Measurements from ENCODE around the gene CCND2. TPM values are rescaled to one million over a fixed set of nuclear protein-coding genes. Genes with fewer than 3 reads are reported as not detected.
"Not testable (repeated sequence)": the region's sequence is repeated elsewhere in the genome, so short reads cannot be mapped to it uniquely, and the experiment has no call there.

Gene CCND2
- total RNA-seq, 2 experiments from 2014 or later, result 572 to 592 TPM

GRCh38 chr12:4242595-4242994, 31.0 kb upstream of the CCND2 start:
- no peak for DNase-seq
- CTCF ChIA-PET, result interaction anchor here (0.6 kb wide), 1 partner anchor 77 kb away, joined by 3 read pairs; no protein-coding TSS in a partner anchor
- H3K27me3 Mint-ChIP-seq (ENCODE audit: low read depth), result peaks cover 8% of the 10 kb centered on the region

GRCh38 chr12:4243091-4243490, 30.5 kb upstream of the CCND2 start:
- CTCF ChIA-PET, result interaction anchor here (0.6 kb wide), 1 partner anchor 78 kb away, joined by 3 read pairs; no protein-coding TSS in a partner anchor
- peaks cover 9% of the 10 kb centered on the region for H3K36me3 Mint-ChIP-seq (ENCODE audit: low read depth)
- peak overlapping the region; percentile 48 for H3K27ac Mint-ChIP-seq
- DNase-seq (no peak), ATAC-seq (no peak)
- POLR2A ChIA-PET, result no interaction called here
- H3K9me3 Mint-ChIP-seq (ENCODE audit: insufficient read depth), result peaks cover 16% of the 10 kb centered on the region
- H3K4me1 Mint-ChIP-seq (ENCODE audit: low read depth), result peaks cover 29% of the 10 kb centered on the region
- H3K4me3 Mint-ChIP-seq, result no peak overlapping the region
- H3K27me3 Mint-ChIP-seq (ENCODE audit: low read depth), result peaks cover 8% of the 10 kb centered on the region

More at GRCh38 chr12:4242595-4242994, 31.0 kb upstream of the CCND2 start:
- Mint-ChIP-seq H3K9me3 (ENCODE audit: insufficient read depth) (peaks cover 21% of the 10 kb centered on the region), H3K27ac (no peak overlapping the region), H3K36me3 (ENCODE audit: low read depth) (peaks cover 12% of the 10 kb centered on the region), H3K4me1 (ENCODE audit: low read depth) (peaks cover 29% of the 10 kb centered on the region), H3K4me3 (no peak overlapping the region)
- POLR2A ChIA-PET, result interaction anchor here (0.9 kb wide), 1 partner anchor 26 kb away, joined by 3 read pairs; no protein-coding TSS in a partner anchor
- no peak for ATAC-seq

- ATAC-seq; H3K4me3 Mint-ChIP-seq; H3K27me3 Mint-ChIP-seq (ENCODE audit: low read depth); CTCF ChIA-PET; DNase-seq; H3K36me3 Mint-ChIP-seq (ENCODE audit: low read depth); POLR2A ChIA-PET: not testable (repeated sequence)
- H3K4me1 Mint-ChIP-seq (ENCODE audit: low read depth), result peaks cover 29% of the 10 kb centered on the region
- H3K27ac Mint-ChIP-seq, result peak overlapping the region; percentile 48
- H3K9me3 Mint-ChIP-seq (ENCODE audit: insufficient read depth), result peaks cover 11% of the 10 kb centered on the region
These were observed 30.0 kb upstream of the CCND2 start for GRCh38 chr12:4243491-4244100.

- peak overlapping the region; percentile 29 for H3K27ac Mint-ChIP-seq
- ChIA-PET POLR2A (no interaction called here), CTCF (no interaction called here)
- H3K36me3 Mint-ChIP-seq (ENCODE audit: low read depth), result no peaks in the 10 kb centered on the region
- ATAC-seq, result no peak
- no peaks in the 10 kb centered on the region for H3K9me3 Mint-ChIP-seq (ENCODE audit: insufficient read depth)
- H3K4me3 Mint-ChIP-seq, result no peak overlapping the region
- no peak for DNase-seq
- peaks cover 8% of the 10 kb centered on the region for H3K27me3 Mint-ChIP-seq (ENCODE audit: low read depth)
- peaks cover 26% of the 10 kb centered on the region for H3K4me1 Mint-ChIP-seq (ENCODE audit: low read depth)
These were observed 28.7 kb upstream of the CCND2 start for GRCh38 chr12:4244868-4245267.

DNA sequence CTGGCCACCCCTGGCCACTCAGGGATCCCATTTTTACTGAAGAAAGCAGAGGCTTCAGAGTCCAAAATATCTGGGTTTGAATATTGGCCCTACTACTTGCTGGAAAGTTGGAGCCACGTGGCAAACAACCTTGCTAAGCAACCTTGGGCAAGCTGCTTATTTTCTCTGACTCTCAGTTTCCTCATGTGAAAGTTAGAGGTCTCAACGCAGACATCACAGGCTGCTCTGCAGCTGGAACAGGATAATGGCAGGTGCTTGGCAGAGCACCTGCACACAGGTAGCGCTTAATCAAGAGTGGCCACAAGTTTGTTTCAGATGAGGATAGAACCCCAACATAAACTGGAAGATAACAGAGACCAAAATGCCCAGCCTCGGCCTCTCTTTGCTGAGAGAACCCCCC, 28.1 kb upstream of the CCND2 start:
- CTCF ChIA-PET, result no interaction called here
- no peaks in the 10 kb centered on the region for H3K9me3 Mint-ChIP-seq (ENCODE audit: insufficient read depth)
- peaks cover 23% of the 10 kb centered on the region for H3K4me1 Mint-ChIP-seq (ENCODE audit: low read depth)
- POLR2A ChIA-PET, result no interaction called here
- ATAC-seq (no peak), DNase-seq (no peak)
- peaks cover 8% of the 10 kb centered on the region for H3K27me3 Mint-ChIP-seq (ENCODE audit: low read depth)
- no peak overlapping the region for H3K4me3 Mint-ChIP-seq
- no peaks in the 10 kb centered on the region for H3K36me3 Mint-ChIP-seq (ENCODE audit: low read depth)
- H3K27ac Mint-ChIP-seq, result no peak overlapping the region

GRCh38 chr12:4246116-4246515, 27.4 kb upstream of the CCND2 start:
- ATAC-seq, result no peak
- CTCF ChIA-PET, result interaction anchor here (1.4 kb wide), 1 partner anchor 31 kb away, joined by 3 read pairs; no protein-coding TSS in a partner anchor
- DNase-seq, result no peak
- Mint-ChIP-seq H3K36me3 (ENCODE audit: low read depth) (no peaks in the 10 kb centered on the region), H3K4me3 (no peak overlapping the region), H3K4me1 (ENCODE audit: low read depth) (peaks cover 27% of the 10 kb centered on the region), H3K27ac (no peak overlapping the region), H3K27me3 (ENCODE audit: low read depth) (peaks cover 8% of the 10 kb centered on the region), H3K9me3 (ENCODE audit: insufficient read depth) (no peaks in the 10 kb centered on the region)
- POLR2A ChIA-PET, result no interaction called here

GRCh38 chr12:4250691-4251090, 22.9 kb upstream of the CCND2 start:
- CTCF ChIA-PET, result interaction anchor here (0.7 to 2.3 kb wide), 10 partner anchors 13 to 733 kb away, joined by 3 to 9 read pairs (median 4); no protein-coding TSS in a partner anchor
- POLR2A ChIA-PET, result interaction anchor here (0.5 to 2.4 kb wide), 4 partner anchors 18 to 366 kb away, joined by 3 to 12 read pairs (median 4); partner anchors contain the start of gene CCND2
- Mint-ChIP-seq H3K27ac (peak overlapping the region; percentile 23), H3K4me3 (no peak overlapping the region), H3K9me3 (ENCODE audit: insufficient read depth) (no peaks in the 10 kb centered on the region), H3K36me3 (ENCODE audit: low read depth) (no peaks in the 10 kb centered on the region), H3K4me1 (ENCODE audit: low read depth) (peaks cover 11% of the 10 kb centered on the region), H3K27me3 (ENCODE audit: low read depth) (peaks cover 2% of the 10 kb centered on the region)
- ATAC-seq, result peak; percentile 30
- no peak for DNase-seq

GRCh38 chr12:4251216-4251891, 22.2 kb upstream of the CCND2 start:
- no peak overlapping the region for H3K4me3 Mint-ChIP-seq
- ChIA-PET CTCF (interaction anchor here (0.7 to 2.3 kb wide), 9 partner anchors 13 to 734 kb away, joined by 3 to 9 read pairs (median 4); no protein-coding TSS in a partner anchor), POLR2A (interaction anchor here (0.7 to 2.4 kb wide), 4 partner anchors 17 to 367 kb away, joined by 3 to 12 read pairs (median 5); partner anchors contain the start of gene CCND2)
- ATAC-seq, result peak; percentile 36
- H3K4me1 Mint-ChIP-seq (ENCODE audit: low read depth), result peaks cover 15% of the 10 kb centered on the region
- H3K27ac Mint-ChIP-seq, result peak overlapping the region; percentile 58
- no peaks in the 10 kb centered on the region for H3K36me3 Mint-ChIP-seq (ENCODE audit: low read depth)
- no peak for DNase-seq
- no peaks in the 10 kb centered on the region for H3K9me3 Mint-ChIP-seq (ENCODE audit: insufficient read depth)
- H3K27me3 Mint-ChIP-seq (ENCODE audit: low read depth), result peaks cover 2% of the 10 kb centered on the region

DNA sequence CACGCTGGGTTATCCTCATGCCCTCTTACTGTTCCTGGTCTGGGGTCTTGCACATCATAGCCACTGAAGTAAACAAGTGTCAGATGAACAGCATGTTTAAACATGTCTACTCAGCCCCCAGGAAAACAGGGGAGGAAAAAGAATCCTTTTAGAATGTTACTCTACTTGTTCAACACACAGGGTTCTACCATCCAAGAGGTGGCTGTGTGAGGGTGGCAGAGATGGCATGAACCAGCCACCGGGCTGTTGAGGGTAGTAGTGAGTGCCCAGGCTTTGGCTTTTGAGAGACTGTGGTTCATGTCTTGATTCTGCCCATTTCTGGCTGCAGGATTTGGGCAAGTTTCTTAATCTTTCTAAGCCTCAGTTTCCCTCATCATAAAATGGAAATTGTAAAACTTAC, 21.6 kb upstream of the CCND2 start:
- Mint-ChIP-seq H3K27me3 (ENCODE audit: low read depth) (peaks cover 2% of the 10 kb centered on the region), H3K4me3 (no peak overlapping the region), H3K4me1 (ENCODE audit: low read depth) (peaks cover 20% of the 10 kb centered on the region), H3K9me3 (ENCODE audit: insufficient read depth) (no peaks in the 10 kb centered on the region), H3K36me3 (ENCODE audit: low read depth) (no peaks in the 10 kb centered on the region), H3K27ac (no peak overlapping the region)
- ChIA-PET CTCF (interaction anchor here (1.5 to 2.3 kb wide), 2 partner anchors 12 to 112 kb away, joined by 4 read pairs; no protein-coding TSS in a partner anchor), POLR2A (no interaction called here)
- ATAC-seq (no peak), DNase-seq (no peak)

DNA sequence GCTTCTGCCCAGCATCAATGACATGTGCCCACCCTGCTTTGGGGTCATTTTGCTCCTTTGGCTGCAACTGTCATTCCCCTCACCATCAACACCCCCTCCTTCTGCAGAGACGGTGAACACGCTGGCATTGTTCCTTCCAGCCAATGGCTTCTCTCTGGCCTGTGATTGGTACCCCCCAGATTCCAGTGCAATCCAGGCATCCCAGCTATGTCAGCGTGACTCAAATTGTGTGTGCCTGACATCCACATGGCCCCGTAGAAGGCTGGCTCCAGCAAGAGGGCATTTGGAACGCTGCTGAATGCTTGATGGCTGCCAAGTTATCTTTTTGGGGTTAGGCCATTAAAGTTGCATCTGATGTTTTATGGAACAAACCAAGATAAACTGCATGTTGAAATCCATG, 21.0 kb upstream of the CCND2 start:
- Mint-ChIP-seq H3K36me3 (ENCODE audit: low read depth) (no peaks in the 10 kb centered on the region), H3K27ac (no peak overlapping the region), H3K4me3 (no peak overlapping the region), H3K4me1 (ENCODE audit: low read depth) (peaks cover 20% of the 10 kb centered on the region), H3K9me3 (ENCODE audit: insufficient read depth) (no peaks in the 10 kb centered on the region), H3K27me3 (ENCODE audit: low read depth) (peaks cover 2% of the 10 kb centered on the region)
- no peak for DNase-seq
- POLR2A ChIA-PET, result no interaction called here
- CTCF ChIA-PET, result interaction anchor here (2.3 kb wide), 1 partner anchor 11 kb away, joined by 4 read pairs; no protein-coding TSS in a partner anchor
- no peak for ATAC-seq

GRCh38 chr12:4256043-4256826, 17.3 kb upstream of the CCND2 start:
- peaks cover 16% of the 10 kb centered on the region for H3K9me3 Mint-ChIP-seq (ENCODE audit: insufficient read depth)
- H3K4me1 Mint-ChIP-seq (ENCODE audit: low read depth), result peaks cover 12% of the 10 kb centered on the region
- ChIA-PET CTCF (interaction anchor here (0.8 to 4.1 kb wide), 4 partner anchors 12 to 149 kb away, joined by 3 to 16 read pairs (median 4); no protein-coding TSS in a partner anchor), POLR2A (interaction anchor here (1.7 kb wide), 1 partner anchor 15 kb away, joined by 3 read pairs; no protein-coding TSS in a partner anchor)
- no peak overlapping the region for H3K4me3 Mint-ChIP-seq
- DNase-seq, result no peak
- ATAC-seq, result no peak
- no peak overlapping the region for H3K27ac Mint-ChIP-seq
- peaks cover 5% of the 10 kb centered on the region for H3K27me3 Mint-ChIP-seq (ENCODE audit: low read depth)
- H3K36me3 Mint-ChIP-seq (ENCODE audit: low read depth), result peaks cover 9% of the 10 kb centered on the region

Measured in activated CD8-positive, alpha-beta T cell treated with anti-CD3 and anti-CD28 coated beads, Interleukin-2, amount 10 ng/mL, durations not matched to agents 7 days and 5 days (primary cell).